Large intestine (tissue), 3 donors: Measurements from ENCODE around the gene DLG5. TPM values are rescaled to one million over a fixed set of nuclear protein-coding genes. Genes with fewer than 3 reads are reported as not detected.
A peak's percentile ranks its signal among the peaks of the same experiment; 100 is the strongest.

Source experiments
- DNase-seq, 2 donors: peaks; one replicate each; pipeline versions ENCODE4 v3.0.0 to v3.0.0-alpha.2; 2013
- H3K27ac ChIP-seq: one replicate; pipeline ENCODE4 v1.5.1; 2013; ENCODE audit warnings: low read length
- H3K27me3 ChIP-seq: 2 replicates; pipeline ENCODE4 v1.6.1; 2013; ENCODE audit warnings: low read length; ENCODE audit not compliant: control insufficient read depth, insufficient read depth
- H3K36me3 ChIP-seq: 2 replicates; pipeline ENCODE4 v1.6.1; 2013; ENCODE audit warnings: low read length; ENCODE audit not compliant: control insufficient read depth, insufficient read depth
- H3K4me1 ChIP-seq: one replicate; pipeline ENCODE4 v1.6.1; 2013; ENCODE audit warnings: low read length; ENCODE audit not compliant: control insufficient read depth, insufficient read depth
- H3K4me3 ChIP-seq: one replicate; pipeline ENCODE4 v1.5.1; 2013; ENCODE audit warnings: low read length
- H3K9me3 ChIP-seq: one replicate; pipeline ENCODE4 v1.6.1; 2013; ENCODE audit warnings: mild to moderate bottlenecking, low read depth, low read length, moderate library complexity; ENCODE audit not compliant: control insufficient read depth
- WGBS: methylation state at CpG from one replicate; pipeline ENCODE4 v1.1.5; 2013; ENCODE audit warnings: low lambda C conversion rate; ENCODE audit not compliant: insufficient coverage; 5-methylcytosine and 5-hydroxymethylcytosine counted together
- polyA plus RNA-seq: library from polyadenylated mRNA; unstranded; fragments of 120-200 nt; gene quantifications from one replicate; pipeline ENCODE4 v1.2.1, GENCODE V29; 2013

DLG5 gene
- polyA plus RNA-seq, 1 donor = 34.4 TPM

GRCh38 chr10:77881636-77882035 lies 44.9 kb downstream of the DLG5 start:
- H3K9me3 ChIP-seq = no peaks in the 10 kb centered on the region
- no CpG with 5 or more reads among the region's 4 CpGs for WGBS
- H3K27ac ChIP-seq = no peak overlapping the region
- no peaks in the 10 kb centered on the region for H3K27me3 ChIP-seq
- DNase-seq = no peak
- H3K4me1 ChIP-seq = peaks cover 7% of the 10 kb centered on the region
- H3K36me3 ChIP-seq = peaks cover 15% of the 10 kb centered on the region
- H3K4me3 ChIP-seq = no peak overlapping the region

- no peaks in the 10 kb centered on the region for H3K9me3 ChIP-seq
- no peak for DNase-seq
- H3K4me3 ChIP-seq = no peak overlapping the region
- H3K36me3 ChIP-seq = peaks cover 15% of the 10 kb centered on the region
- peaks cover 7% of the 10 kb centered on the region for H3K4me1 ChIP-seq
- H3K27me3 ChIP-seq = no peaks in the 10 kb centered on the region
- WGBS = no CpG with 5 or more reads among the region's 3 CpGs
- no peak overlapping the region for H3K27ac ChIP-seq
Observed at GRCh38 chr10:77881222-77881621, 45.3 kb downstream of the DLG5 start.

GRCh38 chr10:77879710-77880109 lies 46.8 kb downstream of the DLG5 start:
- no peak for DNase-seq
- H3K4me1 ChIP-seq = peaks cover 7% of the 10 kb centered on the region
- no peak overlapping the region for H3K4me3 ChIP-seq
- WGBS = no CpG with 5 or more reads among the region's 3 CpGs
- no peaks in the 10 kb centered on the region for H3K27me3 ChIP-seq
- H3K9me3 ChIP-seq = no peaks in the 10 kb centered on the region
- H3K36me3 ChIP-seq = peaks cover 15% of the 10 kb centered on the region
- H3K27ac ChIP-seq = no peak overlapping the region

GRCh38 chr10:77879065-77879464 lies 47.5 kb downstream of the DLG5 start:
- no peak for DNase-seq
- H3K27me3 ChIP-seq = no peaks in the 10 kb centered on the region
- H3K4me1 ChIP-seq = peaks cover 10% of the 10 kb centered on the region
- H3K4me3 ChIP-seq = no peak overlapping the region
- no peaks in the 10 kb centered on the region for H3K9me3 ChIP-seq
- H3K27ac ChIP-seq = no peak overlapping the region
- peaks cover 15% of the 10 kb centered on the region for H3K36me3 ChIP-seq
- WGBS = no CpG with 5 or more reads among the region's 4 CpGs

- Histone ChIP-seq H3K36me3 (peaks cover 11% of the 10 kb centered on the region), H3K27ac (no peak overlapping the region), H3K4me1 (peaks cover 19% of the 10 kb centered on the region), H3K4me3 (no peak overlapping the region), H3K27me3 (no peaks in the 10 kb centered on the region), H3K9me3 (no peaks in the 10 kb centered on the region)
- no CpG with 5 or more reads among the region's 16 CpGs for WGBS
- no peak for DNase-seq
Observed at GRCh38 chr10:77877441-77878344, 48.9 kb downstream of the DLG5 start.

GRCh38 chr10:77875730-77876129 lies 50.8 kb downstream of the DLG5 start:
- Histone ChIP-seq H3K9me3 (no peaks in the 10 kb centered on the region), H3K27ac (no peak overlapping the region), H3K4me1 (peaks cover 19% of the 10 kb centered on the region), H3K4me3 (no peak overlapping the region), H3K36me3 (peaks cover 6% of the 10 kb centered on the region), H3K27me3 (no peaks in the 10 kb centered on the region)
- no peak for DNase-seq
- no CpG with 5 or more reads among the region's 5 CpGs for WGBS

- no CpG with 5 or more reads among the region's 3 CpGs for WGBS
- peaks cover 19% of the 10 kb centered on the region for H3K4me1 ChIP-seq
- H3K27me3 ChIP-seq = no peaks in the 10 kb centered on the region
- H3K9me3 ChIP-seq = no peaks in the 10 kb centered on the region
- no peak overlapping the region for H3K4me3 ChIP-seq
- no peak for DNase-seq
- H3K27ac ChIP-seq = no peak overlapping the region
- peaks cover 6% of the 10 kb centered on the region for H3K36me3 ChIP-seq
Observed at GRCh38 chr10:77874872-77875271, 51.7 kb downstream of the DLG5 start.

- no CpG with 5 or more reads among the region's 15 CpGs for WGBS
- peak; percentile 65 to 70 for DNase-seq
Observed at GRCh38 chr10:77873536-77874380, 52.8 kb downstream of the DLG5 start.

GRCh38 chr10:77872947-77873535 lies 53.5 kb downstream of the DLG5 start:
- H3K27ac ChIP-seq = no peak overlapping the region
- peaks cover 9% of the 10 kb centered on the region for H3K36me3 ChIP-seq
- H3K9me3 ChIP-seq = no peaks in the 10 kb centered on the region
- no peaks in the 10 kb centered on the region for H3K27me3 ChIP-seq
- H3K4me3 ChIP-seq = no peak overlapping the region
- WGBS = no CpG with 5 or more reads among the region's 7 CpGs
- peaks cover 16% of the 10 kb centered on the region for H3K4me1 ChIP-seq
- no peak for DNase-seq

More at GRCh38 chr10:77873536-77874380, 52.8 kb downstream of the DLG5 start:
- peaks cover 19% of the 10 kb centered on the region for H3K4me1 ChIP-seq
- H3K36me3 ChIP-seq = peaks cover 6% of the 10 kb centered on the region
- H3K27ac ChIP-seq = peak overlapping the region; percentile 52
- H3K9me3 ChIP-seq = no peaks in the 10 kb centered on the region
- no peaks in the 10 kb centered on the region for H3K27me3 ChIP-seq
- no peak overlapping the region for H3K4me3 ChIP-seq
